Liver (tissue), 3 donors: ENCODE measurements around the gene MARCHF2.

Source experiments
- EGR1 ChIP-seq, 2 donors: IDR thresholded peaks; 2 replicates each; pipeline ENCODE4 v1.6.1; 2016 to 2018; ENCODE audit warnings: antibody characterized with exemption in 2 of 2, low read depth in 2 of 2
- GABPA ChIP-seq, 2 donors: IDR thresholded peaks in 1 of 2; conservative IDR thresholded peaks in 1 of 2; 2 replicates each; pipeline ENCODE4 v1.6.1; 2016; ENCODE audit warnings: antibody characterized with exemption in 2 of 2, mild to moderate bottlenecking in 1 of 2, moderate library complexity in 1 of 2
- JUND ChIP-seq, 2 donors: IDR thresholded peaks; 2 replicates each; pipeline ENCODE4 v1.6.1; 2016; ENCODE audit warnings: antibody characterized with exemption in 2 of 2
- RAD21 ChIP-seq, 2 donors: IDR thresholded peaks; 2 replicates each; pipeline ENCODE4 v1.6.1; 2016; ENCODE audit warnings: antibody characterized with exemption in 2 of 2, mild to moderate bottlenecking in 2 of 2
- RXRA ChIP-seq, 2 donors: IDR thresholded peaks; 2 replicates each; pipeline ENCODE4 v1.6.1; 2017 to 2018; ENCODE audit warnings: antibody characterized with exemption in 2 of 2, mild to moderate bottlenecking in 1 of 2
- SP1 ChIP-seq: IDR thresholded peaks from 2 replicates; pipeline ENCODE4 v1.6.1; 2018; ENCODE audit warnings: antibody characterized with exemption, mild to moderate bottlenecking
- TAF1 ChIP-seq: conservative IDR thresholded peaks from 2 replicates; pipeline ENCODE4 v1.6.1; 2016; ENCODE audit warnings: antibody characterized with exemption, mild to moderate bottlenecking
- YY1 ChIP-seq: IDR thresholded peaks from 2 replicates; pipeline ENCODE4 v1.6.1; 2016; ENCODE audit warnings: antibody characterized with exemption, mild to moderate bottlenecking
- ZBTB33 ChIP-seq: IDR thresholded peaks from 2 replicates; pipeline ENCODE4 v1.6.1; 2016; ENCODE audit warnings: antibody characterized with exemption
- TF ChIP-seq, protein P1 (sequence below): fragments of 150-350 bp; IDR thresholded peaks from 2 replicates; pipeline ENCODE4 v1.5.1; 2017; ENCODE audit warnings: improper control_type of control experiment, low read depth, low read length; ENCODE audit not compliant: missing input control
- TF ChIP-seq, protein P2 (sequence below): IDR thresholded peaks from 2 replicates; pipeline ENCODE4 v1.6.1; 2016; ENCODE audit warnings: antibody characterized with exemption
- TF ChIP-seq, protein P3 (sequence below): IDR thresholded peaks from 2 replicates; pipeline ENCODE4 v1.6.1; 2016; ENCODE audit warnings: antibody characterized with exemption
- TF ChIP-seq, protein P4 (sequence below): IDR thresholded peaks from 2 replicates; pipeline ENCODE4 v1.6.1; 2016; ENCODE audit warnings: antibody characterized with exemption, mild to moderate bottlenecking
- donor health status: healthy.
- donor health status: healthy.

- TF ChIP-seq, protein P1, sequence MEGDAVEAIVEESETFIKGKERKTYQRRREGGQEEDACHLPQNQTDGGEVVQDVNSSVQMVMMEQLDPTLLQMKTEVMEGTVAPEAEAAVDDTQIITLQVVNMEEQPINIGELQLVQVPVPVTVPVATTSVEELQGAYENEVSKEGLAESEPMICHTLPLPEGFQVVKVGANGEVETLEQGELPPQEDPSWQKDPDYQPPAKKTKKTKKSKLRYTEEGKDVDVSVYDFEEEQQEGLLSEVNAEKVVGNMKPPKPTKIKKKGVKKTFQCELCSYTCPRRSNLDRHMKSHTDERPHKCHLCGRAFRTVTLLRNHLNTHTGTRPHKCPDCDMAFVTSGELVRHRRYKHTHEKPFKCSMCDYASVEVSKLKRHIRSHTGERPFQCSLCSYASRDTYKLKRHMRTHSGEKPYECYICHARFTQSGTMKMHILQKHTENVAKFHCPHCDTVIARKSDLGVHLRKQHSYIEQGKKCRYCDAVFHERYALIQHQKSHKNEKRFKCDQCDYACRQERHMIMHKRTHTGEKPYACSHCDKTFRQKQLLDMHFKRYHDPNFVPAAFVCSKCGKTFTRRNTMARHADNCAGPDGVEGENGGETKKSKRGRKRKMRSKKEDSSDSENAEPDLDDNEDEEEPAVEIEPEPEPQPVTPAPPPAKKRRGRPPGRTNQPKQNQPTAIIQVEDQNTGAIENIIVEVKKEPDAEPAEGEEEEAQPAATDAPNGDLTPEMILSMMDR = no peak
- TF ChIP-seq RAD21 (IDR thresholded peaks at IDR 0.05) (no peak), JUND (IDR thresholded peaks at IDR 0.05) (no peak), ZBTB33 (no peak), GABPA (IDR thresholded peaks at IDR 0.05 in 1 of 2, conservative IDR thresholded peaks at IDR 0.05 in 1 of 2) (no peak), YY1 (no peak), TAF1 (no peak), EGR1 (IDR thresholded peaks at IDR 0.05; ENCODE audit: low read depth in 2 of 2) (no peak), RXRA (IDR thresholded peaks at IDR 0.05) (no peak), SP1 (no peak)
- TF ChIP-seq, protein P2, sequence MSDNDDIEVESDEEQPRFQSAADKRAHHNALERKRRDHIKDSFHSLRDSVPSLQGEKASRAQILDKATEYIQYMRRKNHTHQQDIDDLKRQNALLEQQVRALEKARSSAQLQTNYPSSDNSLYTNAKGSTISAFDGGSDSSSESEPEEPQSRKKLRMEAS = no peak
- TF ChIP-seq, protein P3, sequence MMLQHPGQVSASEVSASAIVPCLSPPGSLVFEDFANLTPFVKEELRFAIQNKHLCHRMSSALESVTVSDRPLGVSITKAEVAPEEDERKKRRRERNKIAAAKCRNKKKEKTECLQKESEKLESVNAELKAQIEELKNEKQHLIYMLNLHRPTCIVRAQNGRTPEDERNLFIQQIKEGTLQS = no peak
- TF ChIP-seq, protein P4, sequence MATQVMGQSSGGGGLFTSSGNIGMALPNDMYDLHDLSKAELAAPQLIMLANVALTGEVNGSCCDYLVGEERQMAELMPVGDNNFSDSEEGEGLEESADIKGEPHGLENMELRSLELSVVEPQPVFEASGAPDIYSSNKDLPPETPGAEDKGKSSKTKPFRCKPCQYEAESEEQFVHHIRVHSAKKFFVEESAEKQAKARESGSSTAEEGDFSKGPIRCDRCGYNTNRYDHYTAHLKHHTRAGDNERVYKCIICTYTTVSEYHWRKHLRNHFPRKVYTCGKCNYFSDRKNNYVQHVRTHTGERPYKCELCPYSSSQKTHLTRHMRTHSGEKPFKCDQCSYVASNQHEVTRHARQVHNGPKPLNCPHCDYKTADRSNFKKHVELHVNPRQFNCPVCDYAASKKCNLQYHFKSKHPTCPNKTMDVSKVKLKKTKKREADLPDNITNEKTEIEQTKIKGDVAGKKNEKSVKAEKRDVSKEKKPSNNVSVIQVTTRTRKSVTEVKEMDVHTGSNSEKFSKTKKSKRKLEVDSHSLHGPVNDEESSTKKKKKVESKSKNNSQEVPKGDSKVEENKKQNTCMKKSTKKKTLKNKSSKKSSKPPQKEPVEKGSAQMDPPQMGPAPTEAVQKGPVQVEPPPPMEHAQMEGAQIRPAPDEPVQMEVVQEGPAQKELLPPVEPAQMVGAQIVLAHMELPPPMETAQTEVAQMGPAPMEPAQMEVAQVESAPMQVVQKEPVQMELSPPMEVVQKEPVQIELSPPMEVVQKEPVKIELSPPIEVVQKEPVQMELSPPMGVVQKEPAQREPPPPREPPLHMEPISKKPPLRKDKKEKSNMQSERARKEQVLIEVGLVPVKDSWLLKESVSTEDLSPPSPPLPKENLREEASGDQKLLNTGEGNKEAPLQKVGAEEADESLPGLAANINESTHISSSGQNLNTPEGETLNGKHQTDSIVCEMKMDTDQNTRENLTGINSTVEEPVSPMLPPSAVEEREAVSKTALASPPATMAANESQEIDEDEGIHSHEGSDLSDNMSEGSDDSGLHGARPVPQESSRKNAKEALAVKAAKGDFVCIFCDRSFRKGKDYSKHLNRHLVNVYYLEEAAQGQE = no peak
Measured at GRCh38 chr19:8453616-8454015, 40.5 kb downstream of the MARCHF2 start.
